Osteocyte (in vitro differentiated cells): ENCODE results near the gene RUNX2. TPM values are rescaled to one million over a fixed set of nuclear protein-coding genes. Genes with fewer than 3 reads are reported as not detected.
A peak's percentile ranks its signal among the peaks of the same experiment; 100 is the strongest.

Experiments used
- DNase-seq: peaks from one replicate; pipeline ENCODE4 v3.0.0; 2021; ENCODE audit warnings: mixed read lengths; ENCODE audit not compliant: unreplicated experiment; ENCODE audit errors: extremely low spot score
- H3K27ac Mint-ChIP-seq: one replicate; pipeline ENCODE4 v1.8.0; 2021; ENCODE audit warnings: mild to moderate bottlenecking, mixed read lengths; ENCODE audit not compliant: unreplicated experiment
- H3K27me3 Mint-ChIP-seq: one replicate; pipeline ENCODE4 v1.8.0; 2021; ENCODE audit warnings: mixed read lengths; ENCODE audit not compliant: unreplicated experiment
- H3K36me3 Mint-ChIP-seq: one replicate; pipeline ENCODE4 v1.8.0; 2021; ENCODE audit warnings: mixed read lengths; ENCODE audit not compliant: unreplicated experiment
- H3K4me1 Mint-ChIP-seq: one replicate; pipeline ENCODE4 v1.8.0; 2021; ENCODE audit warnings: mixed read lengths; ENCODE audit not compliant: unreplicated experiment
- H3K4me3 Mint-ChIP-seq: one replicate; pipeline ENCODE4 v1.8.0; 2021; ENCODE audit warnings: mild to moderate bottlenecking, moderate library complexity, mixed read lengths; ENCODE audit not compliant: unreplicated experiment
- H3K9me3 Mint-ChIP-seq: one replicate; pipeline ENCODE4 v1.8.0; 2021; ENCODE audit warnings: mixed read lengths; ENCODE audit not compliant: unreplicated experiment
- total RNA-seq: library from RNA; stranded (reverse); gene quantifications from 2 replicates; pipeline ENCODE4 v1.2.1, GENCODE V29; 2021
- TF ChIP-seq, protein P1 (sequence below): fragments of 200-600 bp; sonication (generic); IDR thresholded peaks from 2 replicates; pipeline ENCODE4 v1.5.0; 2021; ENCODE audit warnings: antibody characterized with exemption, mild to moderate bottlenecking, moderate library complexity

The RUNX2 gene
- total RNA-seq, 1 donor from 2014 or later: 28.1 TPM

DNA sequence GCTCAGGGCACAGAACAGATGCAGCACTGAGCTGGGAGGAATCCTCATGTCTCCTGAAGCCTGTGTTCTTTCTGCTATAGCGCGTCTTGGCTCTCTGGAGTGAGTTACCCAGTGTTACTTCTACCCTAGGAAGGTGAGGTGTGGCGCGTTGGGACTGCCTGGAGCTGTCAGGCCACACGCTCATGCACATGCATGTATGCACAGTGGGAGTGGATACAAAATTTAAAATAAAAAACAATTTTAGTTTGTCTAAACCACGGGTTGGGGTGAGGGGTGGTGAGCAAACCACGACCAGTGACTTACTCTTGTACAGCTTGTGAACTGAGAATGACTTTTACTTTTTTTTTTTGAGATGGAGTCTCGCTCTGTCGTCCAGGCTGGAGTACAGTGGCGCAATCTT, 348.2 kb downstream of the RUNX2 start:
- no peak overlapping the region for H3K4me3 Mint-ChIP-seq
- H3K27ac Mint-ChIP-seq: no peak overlapping the region
- DNase-seq: no peak
- peaks cover 28% of the 10 kb centered on the region for H3K4me1 Mint-ChIP-seq
- TF ChIP-seq, protein P1, sequence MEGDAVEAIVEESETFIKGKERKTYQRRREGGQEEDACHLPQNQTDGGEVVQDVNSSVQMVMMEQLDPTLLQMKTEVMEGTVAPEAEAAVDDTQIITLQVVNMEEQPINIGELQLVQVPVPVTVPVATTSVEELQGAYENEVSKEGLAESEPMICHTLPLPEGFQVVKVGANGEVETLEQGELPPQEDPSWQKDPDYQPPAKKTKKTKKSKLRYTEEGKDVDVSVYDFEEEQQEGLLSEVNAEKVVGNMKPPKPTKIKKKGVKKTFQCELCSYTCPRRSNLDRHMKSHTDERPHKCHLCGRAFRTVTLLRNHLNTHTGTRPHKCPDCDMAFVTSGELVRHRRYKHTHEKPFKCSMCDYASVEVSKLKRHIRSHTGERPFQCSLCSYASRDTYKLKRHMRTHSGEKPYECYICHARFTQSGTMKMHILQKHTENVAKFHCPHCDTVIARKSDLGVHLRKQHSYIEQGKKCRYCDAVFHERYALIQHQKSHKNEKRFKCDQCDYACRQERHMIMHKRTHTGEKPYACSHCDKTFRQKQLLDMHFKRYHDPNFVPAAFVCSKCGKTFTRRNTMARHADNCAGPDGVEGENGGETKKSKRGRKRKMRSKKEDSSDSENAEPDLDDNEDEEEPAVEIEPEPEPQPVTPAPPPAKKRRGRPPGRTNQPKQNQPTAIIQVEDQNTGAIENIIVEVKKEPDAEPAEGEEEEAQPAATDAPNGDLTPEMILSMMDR: no peak
- no peaks in the 10 kb centered on the region for H3K27me3 Mint-ChIP-seq
- H3K9me3 Mint-ChIP-seq: no peaks in the 10 kb centered on the region
- H3K36me3 Mint-ChIP-seq: no peaks in the 10 kb centered on the region

DNA sequence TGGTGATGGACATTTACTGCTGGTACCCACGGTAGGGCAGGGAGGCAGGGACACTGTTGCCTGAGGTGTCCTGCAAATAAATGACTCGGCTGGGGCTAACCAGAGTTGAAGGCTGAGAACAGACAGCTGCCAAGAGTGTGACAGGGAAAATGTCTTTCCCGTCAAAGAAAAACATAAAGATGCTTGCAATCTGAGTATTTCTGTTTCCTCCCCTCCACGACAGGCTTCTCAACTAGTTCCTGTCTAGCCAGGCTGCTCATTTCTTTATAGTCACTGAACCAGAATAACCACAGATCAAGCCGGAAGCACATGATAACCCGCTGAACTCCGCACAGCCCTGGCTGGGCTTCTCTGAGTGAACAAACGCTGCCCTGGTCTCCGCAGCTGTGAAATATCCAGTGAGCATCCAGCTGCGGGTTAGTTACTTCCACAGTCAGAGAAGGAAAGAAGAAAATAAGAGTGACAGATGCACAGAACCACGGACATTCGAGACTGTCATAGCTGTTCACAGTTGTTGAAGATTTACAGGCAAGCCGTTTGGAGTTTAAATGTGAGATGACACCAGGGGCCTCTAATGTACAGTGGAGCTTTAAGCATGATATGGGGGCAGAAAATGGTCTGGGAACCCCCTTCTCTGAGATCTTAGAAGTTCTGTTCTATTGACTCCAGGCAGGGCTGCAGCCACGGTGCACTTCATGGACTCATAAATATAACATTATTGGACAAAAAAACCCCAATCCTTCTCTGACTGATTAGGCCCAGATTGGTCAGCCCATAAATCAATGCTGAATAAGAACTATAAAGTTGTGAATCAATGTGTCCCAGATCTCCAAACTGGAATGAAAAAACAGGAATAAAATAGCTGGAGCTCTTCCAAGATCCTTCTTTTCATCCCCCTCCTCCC, 349.5 kb downstream of the RUNX2 start:
- peak; percentile 56 for DNase-seq
- no peaks in the 10 kb centered on the region for H3K36me3 Mint-ChIP-seq
- peak overlapping the region; percentile 48 for H3K4me3 Mint-ChIP-seq

DNA sequence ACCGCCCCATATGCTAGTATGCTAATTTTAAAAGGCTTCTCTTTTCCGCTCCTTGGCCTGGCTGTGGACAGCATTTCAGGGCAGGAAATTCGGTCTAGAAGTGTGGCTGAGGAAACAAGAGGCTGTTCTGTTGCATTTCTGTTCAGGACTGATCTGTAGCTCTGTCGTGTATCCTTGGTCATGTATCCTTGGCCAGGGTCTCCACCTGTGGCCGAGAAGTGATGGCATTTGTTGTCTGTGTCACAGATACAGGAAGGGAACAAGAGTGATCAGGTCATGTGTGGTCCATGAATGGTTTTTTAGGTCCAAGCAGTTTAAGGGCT, 350.1 kb downstream of the RUNX2 start:
- no peak overlapping the region for H3K4me3 Mint-ChIP-seq
- DNase-seq: peak; percentile 17
- peaks cover 28% of the 10 kb centered on the region for H3K4me1 Mint-ChIP-seq
- no peaks in the 10 kb centered on the region for H3K27me3 Mint-ChIP-seq
- TF ChIP-seq, protein P1: no peak
- peak overlapping the region; percentile 91 for H3K27ac Mint-ChIP-seq
- H3K9me3 Mint-ChIP-seq: peaks cover 7% of the 10 kb centered on the region
- H3K36me3 Mint-ChIP-seq: no peaks in the 10 kb centered on the region

More for the DNA sequence above, 349.5 kb downstream of the RUNX2 start:
- Mint-ChIP-seq H3K27me3 (no peaks in the 10 kb centered on the region), H3K4me1 (peaks cover 28% of the 10 kb centered on the region), H3K27ac (peak overlapping the region; percentile 91), H3K9me3 (peaks cover 7% of the 10 kb centered on the region)
- TF ChIP-seq, protein P1: no peak

DNA sequence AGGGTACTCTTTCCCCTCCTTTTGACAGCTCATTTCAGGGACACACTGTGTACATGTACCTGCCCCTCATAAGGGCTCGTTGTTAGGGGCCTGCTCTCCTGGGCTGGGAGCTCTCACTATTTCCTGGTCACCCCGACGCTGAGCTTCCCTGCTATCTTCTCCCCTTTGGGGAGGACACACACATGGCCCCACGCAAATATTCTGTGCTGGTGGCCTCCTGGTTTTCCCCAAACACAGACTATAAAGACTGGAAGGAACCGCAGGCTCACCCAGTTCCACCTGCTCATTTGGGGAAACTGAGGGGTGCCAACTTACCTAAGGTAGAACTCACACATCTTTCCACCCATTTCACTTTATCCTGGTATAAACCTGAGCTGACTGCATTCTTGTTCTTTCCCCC, 351.0 kb downstream of the RUNX2 start:
- no peak for DNase-seq
- Mint-ChIP-seq H3K4me1 (peaks cover 28% of the 10 kb centered on the region), H3K27ac (no peak overlapping the region), H3K27me3 (no peaks in the 10 kb centered on the region), H3K36me3 (no peaks in the 10 kb centered on the region), H3K4me3 (no peak overlapping the region), H3K9me3 (peaks cover 7% of the 10 kb centered on the region)
- TF ChIP-seq, protein P1: no peak

DNA sequence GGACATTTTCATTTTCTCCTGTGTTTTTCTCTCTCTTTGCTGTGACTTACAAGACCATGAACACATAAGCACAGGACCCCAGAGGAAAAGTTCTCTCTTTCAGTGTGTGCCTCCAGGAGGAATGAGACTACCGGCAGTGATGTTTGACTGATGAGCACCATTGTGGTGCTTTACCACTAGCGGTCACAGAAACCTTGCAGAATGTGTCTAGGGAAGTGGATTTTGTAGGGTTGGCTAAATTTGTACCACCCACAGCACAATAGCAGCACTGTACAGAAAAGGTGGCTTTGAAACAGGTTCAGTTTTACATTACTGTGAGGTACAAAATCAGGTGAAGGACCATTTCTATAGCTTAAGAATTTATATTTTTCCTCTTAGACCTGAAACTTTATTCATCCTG, 351.5 kb downstream of the RUNX2 start:
- DNase-seq: no peak
- Mint-ChIP-seq H3K4me1 (peaks cover 28% of the 10 kb centered on the region), H3K4me3 (no peak overlapping the region), H3K9me3 (peaks cover 7% of the 10 kb centered on the region), H3K27ac (no peak overlapping the region), H3K27me3 (no peaks in the 10 kb centered on the region), H3K36me3 (no peaks in the 10 kb centered on the region)
- TF ChIP-seq, protein P1: no peak
